Trophoblast cell (in vitro differentiated cells and primary cell): Measurements from ENCODE around the gene CHIC2.

Experiments
- DNase-seq, 2 donors: peaks; one replicate each; pipeline ENCODE4 v3.0.0-alpha.2; 2016
- H2AFZ ChIP-seq: 2 replicates; pipeline ENCODE4 v1.6.1; 2013; ENCODE audit warnings: low read length, moderate library complexity, mild to moderate bottlenecking; ENCODE audit not compliant: insufficient read depth, poor library complexity
- H2AK5ac ChIP-seq: 2 replicates; pipeline ENCODE4 v1.6.1; 2013; ENCODE audit warnings: mild to moderate bottlenecking, low read length
- H2BK120ac ChIP-seq: 2 replicates; pipeline ENCODE4 v1.6.1; 2013; ENCODE audit warnings: low read length, mild to moderate bottlenecking, moderate library complexity; ENCODE audit not compliant: insufficient read depth, poor library complexity
- H2BK12ac ChIP-seq: 2 replicates; pipeline ENCODE4 v1.6.1; 2013; ENCODE audit warnings: mild to moderate bottlenecking, low read length, moderate library complexity
- H2BK5ac ChIP-seq: 2 replicates; pipeline ENCODE4 v1.6.1; 2013; ENCODE audit warnings: low read length, low read depth, moderate library complexity, mild to moderate bottlenecking; ENCODE audit not compliant: poor library complexity
- H3K14ac ChIP-seq: 2 replicates; pipeline ENCODE4 v1.6.1; 2013; ENCODE audit warnings: mild to moderate bottlenecking, low read length
- H3K18ac ChIP-seq: 2 replicates; pipeline ENCODE4 v1.6.1; 2013; ENCODE audit warnings: mild to moderate bottlenecking, low read length
- H3K23ac ChIP-seq: 2 replicates; pipeline ENCODE4 v1.6.1; 2013; ENCODE audit warnings: low read length
- H3K27ac ChIP-seq: 2 replicates; pipeline ENCODE4 v1.5.1; 2013; ENCODE audit warnings: low read depth, mild to moderate bottlenecking, inconsistent platforms, low read length, moderate library complexity
- H3K27me3 ChIP-seq: 2 replicates; pipeline ENCODE4 v1.6.1; 2013; ENCODE audit warnings: inconsistent platforms, mild to moderate bottlenecking, low read length, moderate library complexity; ENCODE audit not compliant: insufficient read depth
- H3K36me3 ChIP-seq, 2 experiments: 1 replicate in 1 of 2; 2 replicates in 1 of 2; pipeline ENCODE4 v1.6.1; 2013; ENCODE audit warnings: low read length in 2 of 2, mild to moderate bottlenecking in 2 of 2, moderate library complexity in 1 of 2; ENCODE audit not compliant: insufficient read depth in 2 of 2, control insufficient read depth in 1 of 2
- H3K4ac ChIP-seq: 2 replicates; pipeline ENCODE4 v1.6.1; 2013; ENCODE audit warnings: low read depth, mild to moderate bottlenecking, low read length, moderate library complexity
- H3K4me1 ChIP-seq, 2 experiments: 1 replicate in 1 of 2; 2 replicates in 1 of 2; pipeline ENCODE4 v1.6.1; 2013; ENCODE audit warnings: low read length in 2 of 2, mild to moderate bottlenecking in 2 of 2, moderate library complexity in 1 of 2; ENCODE audit not compliant: insufficient read depth in 2 of 2, control insufficient read depth in 1 of 2
- H3K4me2 ChIP-seq: 2 replicates; pipeline ENCODE4 v1.6.1; 2013; ENCODE audit warnings: inconsistent platforms, mild to moderate bottlenecking, low read length, moderate library complexity
- H3K4me3 ChIP-seq: 2 replicates; pipeline ENCODE4 v1.5.1; 2013; ENCODE audit warnings: mild to moderate bottlenecking, low read depth, low read length, inconsistent platforms
- H3K79me1 ChIP-seq: one replicate; pipeline ENCODE4 v1.6.1; 2013; ENCODE audit warnings: low read length
- H3K79me2 ChIP-seq: 2 replicates; pipeline ENCODE4 v1.6.1; 2013; ENCODE audit warnings: low read length, mild to moderate bottlenecking; ENCODE audit not compliant: control insufficient read depth, insufficient read depth, poor library complexity
- H3K9ac ChIP-seq: 2 replicates; pipeline ENCODE4 v1.6.1; 2013; ENCODE audit warnings: mild to moderate bottlenecking, low read length
- H3K9me3 ChIP-seq: 2 replicates; pipeline ENCODE4 v1.6.1; 2013; ENCODE audit warnings: low read depth, mild to moderate bottlenecking, control low read depth, inconsistent platforms, low read length; ENCODE audit not compliant: insufficient read depth
- H4K12ac ChIP-seq: 2 replicates; pipeline ENCODE4 v1.6.1; 2013; ENCODE audit warnings: low read depth, mild to moderate bottlenecking, low read length, moderate library complexity
- H4K8ac ChIP-seq: 2 replicates; pipeline ENCODE4 v1.6.1; 2013; ENCODE audit warnings: low read depth, mild to moderate bottlenecking, low read length, moderate library complexity
- H4K91ac ChIP-seq: one replicate; pipeline ENCODE4 v1.6.1; 2013; ENCODE audit warnings: low read depth, mild to moderate bottlenecking, low read length, moderate library complexity
- WGBS: extraction: QIAGEN DNeasy Blood & Tissue Kit; methylation state at CpG from one replicate; pipeline ENCODE4 v1.1.7; 2013; ENCODE audit warnings: missing lambda C conversion rate; ENCODE audit not compliant: insufficient read length, insufficient coverage; ENCODE audit errors: extremely low coverage; 5-methylcytosine and 5-hydroxymethylcytosine counted together

Gene CHIC2

GRCh38 chr4:53997898-53998297 is 66.5 kb downstream of the CHIC2 start:
- Histone ChIP-seq H2AFZ (no peak overlapping the region), H3K79me1 (no peaks in the 10 kb centered on the region), H3K4me3 (no peak overlapping the region), H2AK5ac (no peak overlapping the region), H3K79me2 (no peaks in the 10 kb centered on the region), H3K23ac (no peak overlapping the region), H3K36me3 (peaks cover 0 to 1% of the 10 kb centered on the region in 2 experiments), H2BK5ac (no peak overlapping the region), H3K4me2 (no peak overlapping the region), H4K91ac (no peak overlapping the region), H3K4ac (no peak overlapping the region), H4K12ac (no peak overlapping the region), H3K9ac (no peak overlapping the region), H3K14ac (no peak overlapping the region), H3K4me1 (no peaks in the 10 kb centered on the region), H2BK12ac (no peak overlapping the region), H3K18ac (no peak overlapping the region), H3K27me3 (no peaks in the 10 kb centered on the region), H3K9me3 (no peaks in the 10 kb centered on the region), H3K27ac (no peak overlapping the region), H4K8ac (no peak overlapping the region), H2BK120ac (no peak overlapping the region)
- WGBS: no CpG with 5 or more reads among the region's 4 CpGs
- DNase-seq: no peak

- Histone ChIP-seq H3K4me3 (no peak overlapping the region), H3K9ac (no peak overlapping the region), H3K36me3 (no peaks in the 10 kb centered on the region), H4K8ac (no peak overlapping the region), H3K4me2 (no peak overlapping the region), H3K14ac (no peak overlapping the region), H3K4ac (no peak overlapping the region), H4K12ac (no peak overlapping the region), H2BK5ac (no peak overlapping the region), H2BK120ac (no peak overlapping the region), H3K23ac (no peak overlapping the region), H4K91ac (no peak overlapping the region), H3K18ac (no peak overlapping the region), H3K79me1 (no peaks in the 10 kb centered on the region), H3K79me2 (no peaks in the 10 kb centered on the region), H2BK12ac (no peak overlapping the region), H3K27me3 (no peaks in the 10 kb centered on the region), H2AK5ac (no peak overlapping the region), H3K4me1 (no peaks in the 10 kb centered on the region), H3K9me3 (no peaks in the 10 kb centered on the region), H2AFZ (no peak overlapping the region), H3K27ac (no peak overlapping the region)
- no peak for DNase-seq
- no CpG with 5 or more reads among the region's 5 CpGs for WGBS
Observed at GRCh38 chr4:53994382-53995102, 69.9 kb downstream of the CHIC2 start.

GRCh38 chr4:53992785-53993184 is 71.6 kb downstream of the CHIC2 start:
- Histone ChIP-seq H4K12ac (no peak overlapping the region), H3K27me3 (no peaks in the 10 kb centered on the region), H3K18ac (no peak overlapping the region), H2AK5ac (no peak overlapping the region), H4K8ac (no peak overlapping the region), H3K14ac (no peak overlapping the region), H3K27ac (no peak overlapping the region), H3K4me2 (no peak overlapping the region), H3K4me1 (no peaks in the 10 kb centered on the region), H4K91ac (no peak overlapping the region), H2BK5ac (no peak overlapping the region), H2AFZ (no peak overlapping the region), H3K4me3 (no peak overlapping the region), H2BK120ac (no peak overlapping the region), H3K79me1 (no peaks in the 10 kb centered on the region), H3K9ac (no peak overlapping the region), H3K36me3 (no peaks in the 10 kb centered on the region), H3K4ac (no peak overlapping the region), H2BK12ac (no peak overlapping the region), H3K79me2 (no peaks in the 10 kb centered on the region), H3K9me3 (no peaks in the 10 kb centered on the region), H3K23ac (no peak overlapping the region)
- WGBS: no CpG with 5 or more reads among the region's 3 CpGs
- no peak for DNase-seq

GRCh38 chr4:53991821-53992220 is 72.6 kb downstream of the CHIC2 start:
- WGBS: no CpG with 5 or more reads among the region's 5 CpGs
- Histone ChIP-seq H2BK5ac (no peak overlapping the region), H3K18ac (no peak overlapping the region), H2AFZ (no peak overlapping the region), H2AK5ac (no peak overlapping the region), H3K23ac (no peak overlapping the region), H3K36me3 (no peaks in the 10 kb centered on the region), H4K8ac (no peak overlapping the region), H3K4me3 (no peak overlapping the region), H3K4me1 (no peaks in the 10 kb centered on the region), H3K9me3 (no peaks in the 10 kb centered on the region), H3K27ac (no peak overlapping the region), H3K79me2 (no peaks in the 10 kb centered on the region), H3K79me1 (no peaks in the 10 kb centered on the region), H3K14ac (no peak overlapping the region), H4K12ac (no peak overlapping the region), H2BK120ac (no peak overlapping the region), H3K27me3 (no peaks in the 10 kb centered on the region), H2BK12ac (no peak overlapping the region), H3K9ac (no peak overlapping the region), H3K4me2 (no peak overlapping the region), H3K4ac (no peak overlapping the region), H4K91ac (no peak overlapping the region)
- DNase-seq: no peak
